Endothelial cell of umbilical vein (primary cell): ENCODE data around the gene CCDC27. TPM values are rescaled to one million over a fixed set of nuclear protein-coding genes. Genes with fewer than 3 reads are reported as not detected.

Source experiments
- BruUV-seq: library from RNA; stranded (reverse); fragments of 400-500 nt; replicated peaks from 2 replicates; lab custom pipeline; 2021; lab: Mats Ljungman, UMichigan
- CTCF ChIA-PET: fragments of 300-600, 350-600 bp; sonication (Branson Sonifier 250); formaldehyde crosslinking; loops from one replicate; lab custom pipeline; 2021; ENCODE audit warnings: antibody characterized with exemption, inconsistent platforms; lab: Charles Lee
- POLR2A ChIA-PET: fragments of 300-600, 350-600 bp; sonication (Branson Sonifier 250); formaldehyde crosslinking; loops from one replicate; lab custom pipeline; 2021; ENCODE audit warnings: antibody characterized with exemption, inconsistent platforms; lab: Charles Lee
- DNase-seq: peaks from one replicate; pipeline ENCODE4 v3.0.0-alpha.2; 2011; ENCODE audit warnings: low read depth, low spot score
- FAIRE-seq: peaks from 2 replicates; lab custom pipeline; 2011; peaks lifted over from hg19 to GRCh38; lab: Jason Lieb, UNC
- H2AFZ ChIP-seq: 2 replicates; pipeline ENCODE4 v1.6.0; 2012; ENCODE audit warnings: low read depth, low read length, control low read depth, inconsistent platforms
- H3K27ac ChIP-seq: 2 replicates; pipeline ENCODE4 v1.5.1; 2011; ENCODE audit warnings: low read depth, mild to moderate bottlenecking, control low read depth, low read length, moderate library complexity; ENCODE audit not compliant: insufficient read depth
- H3K27me3 ChIP-seq, 2 experiments: 2 replicates each; pipeline versions ENCODE4 v1.6.0 to v1.6.1; 2011; ENCODE audit warnings: low read length in 2 of 2, mixed read lengths in 1 of 2; ENCODE audit not compliant: control insufficient read depth in 2 of 2, insufficient read depth in 2 of 2
- H3K36me3 ChIP-seq, 2 experiments: 2 replicates in 1 of 2; 3 replicates in 1 of 2; pipeline ENCODE4 v1.5.1; 2011; ENCODE audit warnings: low read length in 2 of 2, mild to moderate bottlenecking in 1 of 2, moderate library complexity in 1 of 2; ENCODE audit not compliant: control insufficient read depth in 2 of 2, insufficient read depth in 2 of 2; ENCODE audit errors: extremely low read depth in 1 of 2
- H3K4me1 ChIP-seq: 3 replicates; pipeline ENCODE4 v1.5.1; 2011; ENCODE audit warnings: mild to moderate bottlenecking, low read length; ENCODE audit not compliant: control insufficient read depth, insufficient read depth; ENCODE audit errors: extremely low read depth
- H3K4me2 ChIP-seq: 2 replicates; pipeline ENCODE4 v1.6.1; 2011; ENCODE audit warnings: low read length, control low read depth, mixed read lengths; ENCODE audit not compliant: insufficient read depth
- H3K4me3 ChIP-seq, 3 experiments: fragments of 200-600 bp in 1 of 3; sonication (generic), shearing (Covaris generic) in 1 of 3; replicated peaks in 1 of 3; 2 replicates each; pipeline ENCODE4 v1.5.1; 2011 to 2016; ENCODE audit warnings: control low read depth in 3 of 3, low read length in 3 of 3, mild to moderate bottlenecking in 2 of 3, inconsistent platforms in 1 of 3, low read depth in 1 of 3, moderate library complexity in 1 of 3; ENCODE audit not compliant: insufficient read depth in 1 of 3
- H3K79me2 ChIP-seq: 2 replicates; pipeline ENCODE4 v1.6.0; 2012; ENCODE audit warnings: low read length, inconsistent platforms; ENCODE audit not compliant: control insufficient read depth, insufficient read depth
- H3K9ac ChIP-seq: replicated peaks from 2 replicates; pipeline ENCODE3; 2011; ENCODE audit warnings: low read length, control low read depth; ENCODE audit not compliant: insufficient read depth; ENCODE audit errors: extremely low read depth
- H3K9me1 ChIP-seq: replicated peaks from 3 replicates; pipeline ENCODE4 v1.6.0; 2011; ENCODE audit warnings: mild to moderate bottlenecking, low read length; ENCODE audit not compliant: control insufficient read depth, insufficient read depth; ENCODE audit errors: extremely low read depth
- H3K9me3 ChIP-seq: replicated peaks from 2 replicates; pipeline ENCODE4 v1.5.1; 2012; ENCODE audit warnings: low read length, inconsistent platforms; ENCODE audit not compliant: control insufficient read depth, insufficient read depth
- H4K20me1 ChIP-seq: replicated peaks from 2 replicates; pipeline ENCODE3; 2011; ENCODE audit warnings: mild to moderate bottlenecking, low read length; ENCODE audit not compliant: control insufficient read depth, insufficient read depth; ENCODE audit errors: extremely low read depth
- CTCF ChIP-seq, 2 donors: IDR thresholded peaks; 1 replicate in 1 of 2; 2 replicates in 1 of 2; pipeline ENCODE4 v1.5.1; 2011; ENCODE audit warnings: low read length in 2 of 2, mild to moderate bottlenecking in 2 of 2, moderate library complexity in 2 of 2, control low read depth in 1 of 2, inconsistent platforms in 1 of 2, low read depth in 1 of 2; ENCODE audit not compliant: insufficient read depth in 1 of 2; ENCODE audit errors: extremely low read depth in 1 of 2
- FOS ChIP-seq: IDR thresholded peaks from 2 replicates; pipeline ENCODE4 v1.6.1; 2011; ENCODE audit warnings: mild to moderate bottlenecking, low read length, moderate library complexity, borderline replicate concordance; ENCODE audit not compliant: insufficient read depth
- JUN ChIP-seq: IDR thresholded peaks from 2 replicates; pipeline ENCODE4 v1.6.1; 2011; ENCODE audit warnings: borderline replicate concordance, low read depth; ENCODE audit not compliant: insufficient read length, insufficient read depth
- MAX ChIP-seq: IDR thresholded peaks from 2 replicates; pipeline ENCODE4 v1.6.1; 2011; ENCODE audit not compliant: insufficient read depth, insufficient read length
- MYC ChIP-seq: IDR thresholded peaks from one replicate; pipeline ENCODE4 v1.6.1; 2011; ENCODE audit warnings: mild to moderate bottlenecking, low read depth, low read length
- POLR2A ChIP-seq: IDR thresholded peaks from 2 replicates; pipeline ENCODE4 v1.6.1; 2012; ENCODE audit warnings: low read depth, mild to moderate bottlenecking, control low read depth, low read length
- POLR2AphosphoS5 ChIP-seq: IDR thresholded peaks from 2 replicates; pipeline ENCODE4 v1.6.1; 2012; ENCODE audit warnings: low read depth, mild to moderate bottlenecking, control low read depth, low read length, moderate library complexity; ENCODE audit not compliant: insufficient read depth
- dilution Hi-C: fragments of 300-500 bp; cut with MboI; formaldehyde crosslinking; loops from one replicate; pipeline ENCODE4 v1.15.0; 2019; ENCODE audit warnings: low sequenced_read_pairs; ENCODE audit not compliant: extremely low pct_ligation_motif_present
- intact Hi-C: fragments of 100-400 bp; cut with micrococcal nuclease; formaldehyde crosslinking; loops from one replicate; pipeline ENCODE4 v1.10.0; 2022
- polyA plus RNA-seq, 4 experiments: library from polyadenylated mRNA; depleted of rRNA in 3 of 4; stranded (reverse) in 3 of 4; unstranded in 1 of 4; fragments of >200 nt; gene quantifications; 2 replicates each; pipeline versions ENCODE4 v1.2.1 to v1.2.3, GENCODE V29; 2011 to 2012; ENCODE audit warnings: missing spikeins in 1 of 4
- total RNA-seq: library from RNA; stranded (reverse); gene quantifications from 2 replicates; pipeline ENCODE4 v1.2.3, GENCODE V29; 2021

Gene CCDC27
- total and polyA plus RNA-seq, 2 donors (not counting 3 experiments of a cell fraction or from before 2014, with no cell fraction given), result not detected

- TF ChIP-seq JUN (no peak), MAX (no peak), MYC (no peak), CTCF (IDR thresholded peaks at IDR 0.05; ENCODE audit: extremely low read depth in 1 of 2, insufficient read depth in 1 of 2, low read depth in 1 of 2, low read length in 2 of 2) (no peak), POLR2A (no peak), FOS (no peak), POLR2AphosphoS5 (no peak)
- no peaks in the 10 kb centered on the region for H3K9me1 ChIP-seq
- peaks cover 5% of the 10 kb centered on the region for H3K79me2 ChIP-seq
- no peak for FAIRE-seq
- DNase-seq, result no peak
- no peaks in the 10 kb centered on the region for H4K20me1 ChIP-seq
- no peak overlapping the region for H3K4me2 ChIP-seq
- ChIA-PET POLR2A (no interaction called here), CTCF (interaction anchor here (1.0 kb wide), 1 partner anchor 17 kb away, joined by 3 read pairs; no protein-coding TSS in a partner anchor)
- no TSS peak for BruUV-seq
- no peaks in the 10 kb centered on the region for H3K9me3 ChIP-seq
- H3K9ac ChIP-seq, result no peak overlapping the region
- peaks cover 4 to 26% of the 10 kb centered on the region in 2 experiments for H3K36me3 ChIP-seq
- dilution Hi-C loops (no loop called here), intact Hi-C loops (no loop called here)
- no peak overlapping the region for H3K4me3 ChIP-seq
- H2AFZ ChIP-seq, result no peak overlapping the region
- H3K4me1 ChIP-seq, result peaks cover 5% of the 10 kb centered on the region
- no peaks in the 10 kb centered on the region for H3K27me3 ChIP-seq
- no peak overlapping the region for H3K27ac ChIP-seq
Measured at GRCh38 chr1:3741566-3742438, 10.4 kb upstream of the CCDC27 start.
